Brain pericyte (primary cell): ENCODE data around the gene TMEM239.
"Not testable (repeated sequence)": the region's sequence is repeated elsewhere in the genome, so short reads cannot be mapped to it uniquely, and the experiment has no call there.

Experiments
- DNase-seq: peaks from one replicate; pipeline ENCODE4 v3.0.0-alpha.2; 2012; ENCODE audit warnings: low read depth, low spot score

Gene TMEM239

GRCh38 chr20:2820896-2821869 is 5.0 kb downstream of the TMEM239 start:
- no peak for DNase-seq

DNA sequence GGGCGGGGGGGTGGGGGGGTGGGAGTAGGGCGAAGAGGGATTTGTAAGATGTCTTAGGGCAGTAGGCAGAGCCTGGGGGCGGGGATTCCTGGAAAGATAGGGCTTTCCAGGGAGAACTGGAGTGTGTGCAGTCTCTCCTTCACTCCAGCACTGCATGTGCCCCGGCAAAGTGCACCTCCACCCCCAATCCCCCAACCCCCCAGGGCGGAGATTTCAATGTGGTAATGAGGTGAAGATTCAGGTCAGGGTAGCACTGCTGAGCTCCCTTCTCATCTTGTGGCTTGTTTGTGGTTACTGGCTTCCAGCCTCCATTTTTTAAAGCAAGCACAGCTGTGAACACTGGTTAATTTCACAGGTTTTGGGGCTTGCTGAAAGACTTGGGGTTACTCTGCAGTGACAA is 5.9 kb downstream of the TMEM239 start:
- DNase-seq = no peak

DNA sequence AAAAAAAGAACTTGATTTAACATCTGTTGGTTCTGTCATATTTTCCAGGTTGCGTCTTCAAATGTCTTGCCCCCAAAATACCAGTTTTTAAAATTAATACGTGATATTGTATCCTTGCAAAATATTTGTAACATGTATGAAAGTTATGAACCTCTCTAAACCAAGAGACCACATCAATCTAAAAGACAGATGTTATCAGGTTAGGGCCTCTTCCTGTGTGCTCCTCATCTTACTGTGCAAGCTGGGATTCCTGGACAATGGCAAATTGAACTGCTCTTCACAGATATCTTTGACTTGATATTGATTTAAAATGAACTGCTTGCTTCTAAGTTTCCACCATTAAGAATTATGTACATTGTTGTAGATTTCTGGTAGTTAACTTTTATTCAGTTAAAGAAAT is 9.6 kb downstream of the TMEM239 start:
- no peak for DNase-seq

DNA sequence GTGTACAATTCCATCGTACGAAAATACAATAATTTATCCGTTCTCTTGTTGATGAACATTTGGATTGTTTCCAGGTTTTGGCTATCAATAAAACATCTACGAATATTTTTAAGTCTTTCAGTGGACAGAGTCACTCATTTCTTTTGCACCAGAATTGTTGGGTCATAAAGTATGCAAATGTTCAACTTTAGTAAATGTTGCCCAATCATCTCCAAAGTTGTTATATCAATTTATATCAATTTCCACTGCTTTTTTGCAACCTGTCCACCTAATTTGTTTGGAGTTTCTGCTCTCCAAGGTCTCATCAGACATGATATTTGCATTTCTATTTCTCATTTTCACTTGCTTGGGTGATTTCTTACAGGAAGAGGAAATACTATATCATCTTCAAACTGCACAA is 10.5 kb downstream of the TMEM239 start:
- DNase-seq = no peak

- no peak for DNase-seq
Observed at GRCh38 chr20:2829376-2829775, 13.2 kb downstream of the TMEM239 start.

GRCh38 chr20:2831206-2831605 is 15.0 kb downstream of the TMEM239 start:
- not testable (repeated sequence) for DNase-seq

- DNase-seq = no peak
Observed at GRCh38 chr20:2833761-2834160, 17.6 kb downstream of the TMEM239 start.

- DNase-seq = no peak
Observed at GRCh38 chr20:2834401-2835110, 18.4 kb downstream of the TMEM239 start.

DNA sequence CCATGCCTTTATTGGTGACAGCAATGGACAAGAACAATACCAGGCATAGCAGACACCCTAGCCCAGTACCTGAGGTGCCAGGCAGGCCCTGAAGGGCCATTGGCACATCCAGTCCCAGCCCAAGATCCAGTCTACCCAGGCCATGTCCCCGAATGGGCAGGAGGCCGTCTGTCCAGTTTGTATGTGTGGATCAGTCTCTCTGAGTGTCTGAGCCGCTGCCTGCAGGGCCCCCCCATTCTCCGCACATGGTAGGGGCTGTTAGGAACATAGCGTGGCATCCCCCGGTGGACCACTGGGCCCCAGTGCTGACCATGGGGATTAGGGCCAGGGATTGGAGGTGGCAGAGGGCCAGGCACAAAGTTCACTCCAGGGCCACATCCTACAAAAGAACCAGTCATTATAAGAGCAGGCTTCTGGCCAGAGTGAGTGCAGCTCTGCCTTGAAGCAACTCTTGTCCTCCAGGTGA is 19.2 kb downstream of the TMEM239 start:
- DNase-seq = no peak

- no peak for DNase-seq
Observed at GRCh38 chr20:2836035-2836434, 19.9 kb downstream of the TMEM239 start.

GRCh38 chr20:2837221-2837960 is 21.2 kb downstream of the TMEM239 start:
- no peak for DNase-seq

- DNase-seq = no peak
Observed at GRCh38 chr20:2838170-2838797, 22.1 kb downstream of the TMEM239 start.

- no peak for DNase-seq
Observed at GRCh38 chr20:2838847-2839671, 22.9 kb downstream of the TMEM239 start.

GRCh38 chr20:2839732-2840137 is 23.6 kb downstream of the TMEM239 start:
- DNase-seq = no peak

GRCh38 chr20:2840138-2840966 is 24.2 kb downstream of the TMEM239 start, which contains the start of the genes PCED1A and VPS16:
Gene PCED1A (minus strand): TSS chr20:2840655. CDS start chr20:2839912, 743 bp downstream.
Gene VPS16 (plus strand): TSS chr20:2840745. CDS start chr20:2840775, 30 bp downstream.
- DNase-seq = no peak

DNA sequence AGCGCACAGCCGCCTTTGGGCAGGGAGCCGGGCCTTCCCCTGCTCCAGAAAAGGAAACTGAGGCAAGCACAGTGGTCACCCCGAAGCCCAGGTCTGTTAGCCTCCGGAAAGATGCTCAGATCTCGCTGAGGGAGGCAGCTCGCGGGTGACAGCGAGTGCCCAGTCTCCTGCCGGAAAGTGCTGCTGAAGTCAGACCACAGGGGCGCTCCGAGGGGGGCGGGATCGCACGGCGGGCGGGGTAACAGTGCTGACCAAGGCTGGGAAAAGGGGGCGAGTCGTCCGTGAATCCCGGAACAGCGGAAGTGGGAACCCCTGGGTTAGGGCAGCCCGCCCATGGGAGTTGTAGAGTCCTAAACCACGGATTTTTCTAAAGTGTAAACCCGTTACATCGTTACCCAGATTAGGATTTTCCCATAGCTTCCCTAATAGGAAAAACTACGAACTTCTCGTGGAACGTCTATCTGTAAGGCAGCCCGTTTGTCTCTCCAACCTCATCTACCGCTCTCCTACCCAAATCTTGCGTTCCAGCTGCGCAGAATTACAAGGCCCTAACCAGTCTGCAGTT is 24.9 kb downstream of the TMEM239 start:
- no peak for DNase-seq

- no peak for DNase-seq
Observed at GRCh38 chr20:2845607-2846006, 29.4 kb downstream of the TMEM239 start.

DNA sequence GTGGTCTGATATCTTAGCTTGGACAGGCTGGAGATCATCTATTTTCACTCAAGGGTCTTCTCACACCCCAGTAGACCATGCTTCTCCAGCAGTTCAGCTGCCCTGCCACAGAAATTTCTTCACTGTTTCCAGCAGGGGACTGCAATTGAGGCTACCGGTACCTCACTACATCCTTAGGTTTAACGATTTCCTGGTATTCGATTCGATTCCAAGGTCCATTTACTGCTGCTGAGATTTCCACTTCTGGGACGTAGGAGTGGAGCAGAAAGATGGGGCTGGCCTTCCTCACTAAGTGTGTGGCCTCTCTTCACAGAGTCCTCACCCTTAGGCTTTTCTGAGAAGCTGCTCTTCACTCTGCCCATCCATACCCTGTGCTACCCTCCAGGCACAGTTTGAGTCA is 30.5 kb downstream of the TMEM239 start:
- no peak for DNase-seq

GRCh38 chr20:2847802-2848201 is 31.6 kb downstream of the TMEM239 start:
- no peak for DNase-seq
